ENCODE results near the gene CA9. TPM values are rescaled to one million over a fixed set of nuclear protein-coding genes. Genes with fewer than 3 reads are reported as not detected.

Gene CA9
- total RNA-seq, 4 donors from 2014 or later = 2.2 TPM; not detected in 3

DNA sequence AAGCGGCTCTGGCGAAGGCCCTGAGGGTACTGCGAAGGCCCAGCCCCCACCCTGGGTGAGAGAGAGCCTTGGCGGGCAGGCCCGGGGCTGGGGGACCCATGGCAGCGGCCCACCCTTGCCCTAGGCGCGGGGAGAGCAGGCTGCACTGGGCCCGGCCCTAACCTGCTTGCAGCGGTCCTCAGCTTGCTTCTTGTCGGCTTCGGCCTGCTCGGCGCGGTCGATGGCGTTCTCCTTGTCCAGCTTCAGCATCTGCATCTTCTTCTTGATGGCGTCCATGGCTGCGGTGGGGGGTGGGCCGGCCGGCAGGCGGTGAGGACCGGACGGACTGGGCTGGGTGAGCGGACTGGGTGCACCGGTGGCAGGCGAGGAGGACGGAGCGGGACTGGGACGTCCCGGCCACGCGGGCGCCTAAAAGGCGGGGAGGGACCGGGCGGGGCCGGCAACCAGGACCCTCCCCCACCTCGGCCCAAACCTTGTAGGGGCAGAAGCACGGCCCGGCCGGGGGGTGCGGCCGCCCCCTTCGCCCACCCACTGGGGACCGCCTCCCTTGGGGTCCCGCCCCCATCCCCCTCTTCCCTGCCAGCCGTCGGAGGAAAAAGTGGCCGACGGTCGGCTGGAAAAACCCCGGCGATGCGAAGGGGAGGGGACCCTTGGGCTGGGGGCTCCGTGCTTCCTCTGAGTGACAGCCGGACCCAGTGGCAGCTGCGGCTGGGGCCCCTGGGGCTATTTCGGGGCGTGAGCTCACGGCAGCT is 16.0 kb downstream of the CA9 start, which contains the start of gene TPM2:
TPM2 (minus strand) TSS at position 384 of the 752 bp plus-strand sequence; CDS start at position 276, 108 bp downstream.
- Histone ChIP-seq H3K4me1 (peaks cover 27 to 56% (median 42%) of the 10 kb centered on the region in 4 donors), H3K36me3 (peaks cover 16 to 42% (median 37%) of the 10 kb centered on the region in 4 donors), H3K27me3 (no peaks in the 10 kb centered on the region), H3K27ac (replicated peaks in 1 of 4) (peak within 1 kb of the TSS; percentile 95 to 98 (median 96)), H3K4me3 (peak within 1 kb of the TSS; percentile 72 to 90 (median 86)), H3K9me3 (no peaks in the 10 kb centered on the region)
- TF ChIP-seq EP300 (IDR thresholded peaks at IDR 0.05) (peak; percentile 62), POLR2A (IDR thresholded peaks at IDR 0.05; ENCODE audit: low read depth) (peak; percentile 86), POLR2AphosphoS5 (IDR thresholded peaks at IDR 0.05) (peak in 1 of 2 donors; percentile 91)
- TF ChIP-seq, protein P1, sequence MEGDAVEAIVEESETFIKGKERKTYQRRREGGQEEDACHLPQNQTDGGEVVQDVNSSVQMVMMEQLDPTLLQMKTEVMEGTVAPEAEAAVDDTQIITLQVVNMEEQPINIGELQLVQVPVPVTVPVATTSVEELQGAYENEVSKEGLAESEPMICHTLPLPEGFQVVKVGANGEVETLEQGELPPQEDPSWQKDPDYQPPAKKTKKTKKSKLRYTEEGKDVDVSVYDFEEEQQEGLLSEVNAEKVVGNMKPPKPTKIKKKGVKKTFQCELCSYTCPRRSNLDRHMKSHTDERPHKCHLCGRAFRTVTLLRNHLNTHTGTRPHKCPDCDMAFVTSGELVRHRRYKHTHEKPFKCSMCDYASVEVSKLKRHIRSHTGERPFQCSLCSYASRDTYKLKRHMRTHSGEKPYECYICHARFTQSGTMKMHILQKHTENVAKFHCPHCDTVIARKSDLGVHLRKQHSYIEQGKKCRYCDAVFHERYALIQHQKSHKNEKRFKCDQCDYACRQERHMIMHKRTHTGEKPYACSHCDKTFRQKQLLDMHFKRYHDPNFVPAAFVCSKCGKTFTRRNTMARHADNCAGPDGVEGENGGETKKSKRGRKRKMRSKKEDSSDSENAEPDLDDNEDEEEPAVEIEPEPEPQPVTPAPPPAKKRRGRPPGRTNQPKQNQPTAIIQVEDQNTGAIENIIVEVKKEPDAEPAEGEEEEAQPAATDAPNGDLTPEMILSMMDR (IDR thresholded peaks at IDR 0.05) = no peak
- DNase-seq (ENCODE audit: extremely low spot score) = peak; percentile 95
- intact Hi-C loops (cut with DNase I) = loop anchor here (2.0 kb wide), 2 partner anchors 31 to 39 kb away; partner anchors contain the start of genes CCDC107 and RMRP
- 17% methylated on average over 8 of the region's 61 CpGs for WGBS

DNA sequence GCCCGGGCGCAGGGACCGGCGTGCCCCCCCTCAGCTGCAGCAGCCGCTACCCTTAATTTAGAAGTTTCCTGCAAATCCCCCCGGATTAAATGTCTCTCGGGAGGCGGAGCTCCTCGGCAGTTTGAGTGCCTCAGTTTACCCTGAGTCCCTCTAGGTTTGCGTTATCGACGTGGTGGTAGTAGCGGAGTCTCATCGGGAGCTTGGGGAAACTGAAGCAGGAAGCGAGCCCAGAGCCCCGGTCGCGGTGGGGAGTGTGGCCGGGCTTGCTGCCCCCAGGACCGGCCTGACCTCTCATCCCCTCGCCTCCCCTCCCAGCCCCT is 16.5 kb downstream of the CA9 start:
- WGBS = no CpG with 5 or more reads among the region's 21 CpGs
- TF ChIP-seq POLR2AphosphoS5 (IDR thresholded peaks at IDR 0.05) = no peak
- TF ChIP-seq EP300 (IDR thresholded peaks at IDR 0.05) = no peak
- TF ChIP-seq POLR2A (IDR thresholded peaks at IDR 0.05; ENCODE audit: low read depth) = no peak
- TF ChIP-seq, protein P1 (IDR thresholded peaks at IDR 0.05) = no peak
- Histone ChIP-seq H3K4me1 (peaks cover 27 to 56% (median 43%) of the 10 kb centered on the region in 4 donors), H3K4me3 (peak overlapping the region; percentile 72 to 90 (median 86)), H3K27me3 (no peaks in the 10 kb centered on the region), H3K36me3 (peaks cover 11 to 37% (median 31%) of the 10 kb centered on the region in 4 donors), H3K9me3 (no peaks in the 10 kb centered on the region), H3K27ac (replicated peaks in 1 of 4) (peak overlapping the region; percentile 95 to 98 (median 96))
- intact Hi-C loops (cut with DNase I) = loop anchor here (2.0 kb wide), 2 partner anchors 31 to 39 kb away; partner anchors contain the start of genes CCDC107 and RMRP
- DNase-seq (ENCODE audit: extremely low spot score) = no peak

DNA sequence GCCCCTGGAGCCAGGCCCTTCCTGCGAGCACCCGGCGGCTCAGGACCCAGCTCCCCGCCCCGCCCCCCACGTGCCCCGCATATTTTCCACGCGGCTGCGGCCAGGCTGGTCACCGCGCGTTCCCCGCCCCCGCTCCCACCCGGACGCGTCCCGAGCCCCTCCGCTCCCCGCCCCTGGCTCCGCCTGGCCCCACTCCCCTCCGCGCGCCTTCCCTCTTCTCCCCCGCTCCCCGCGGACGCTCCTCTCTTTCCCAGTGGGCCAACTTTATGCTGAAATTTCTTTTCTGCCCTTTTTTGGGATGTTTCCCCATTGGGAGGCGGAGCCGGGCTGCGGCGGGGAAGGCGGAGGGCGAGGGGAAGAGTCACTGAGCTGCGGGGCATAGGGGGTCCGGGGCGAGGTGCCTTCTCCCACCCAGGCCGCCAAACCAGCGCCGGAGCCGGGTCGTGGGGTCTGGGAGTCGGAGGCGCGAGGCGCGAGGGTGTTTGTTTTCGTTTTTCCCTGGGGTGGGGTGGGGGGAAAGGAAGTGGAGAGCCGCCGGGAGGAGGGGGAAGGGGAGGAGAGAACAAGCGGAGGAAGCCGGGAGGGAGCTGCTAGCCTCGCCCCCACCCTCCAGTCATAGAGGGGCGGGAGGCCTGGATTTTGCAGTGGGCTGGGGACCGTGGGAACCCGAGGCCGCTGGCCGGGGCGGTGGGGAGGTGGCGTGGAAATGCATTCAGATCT is 17.0 kb downstream of the CA9 start:
- intact Hi-C loops (cut with DNase I) = loop anchor here (2.0 kb wide), 2 partner anchors 32 to 38 kb away; partner anchors contain the start of genes CCDC107 and RMRP
- peak overlapping the region; percentile 95 to 98 (median 96) for H3K27ac ChIP-seq (replicated peaks in 1 of 4)
- TF ChIP-seq, protein P1 (IDR thresholded peaks at IDR 0.05) = no peak
- TF ChIP-seq POLR2A (IDR thresholded peaks at IDR 0.05; ENCODE audit: low read depth) = peak; percentile 39
- TF ChIP-seq EP300 (IDR thresholded peaks at IDR 0.05) = no peak
- peak in 1 of 2 donors; percentile 77 for TF ChIP-seq POLR2AphosphoS5 (IDR thresholded peaks at IDR 0.05)
- no peaks in the 10 kb centered on the region for H3K9me3 ChIP-seq
- peaks cover 22 to 56% (median 48%) of the 10 kb centered on the region in 4 donors for H3K4me1 ChIP-seq
- H3K27me3 ChIP-seq = no peaks in the 10 kb centered on the region
- DNase-seq (ENCODE audit: extremely low spot score) = peak; percentile 96
- H3K4me3 ChIP-seq = peak overlapping the region; percentile 72 to 90 (median 86)
- peaks cover 9 to 34% (median 28%) of the 10 kb centered on the region in 4 donors for H3K36me3 ChIP-seq
- 2% methylated on average over 38 of the region's 61 CpGs for WGBS

DNA sequence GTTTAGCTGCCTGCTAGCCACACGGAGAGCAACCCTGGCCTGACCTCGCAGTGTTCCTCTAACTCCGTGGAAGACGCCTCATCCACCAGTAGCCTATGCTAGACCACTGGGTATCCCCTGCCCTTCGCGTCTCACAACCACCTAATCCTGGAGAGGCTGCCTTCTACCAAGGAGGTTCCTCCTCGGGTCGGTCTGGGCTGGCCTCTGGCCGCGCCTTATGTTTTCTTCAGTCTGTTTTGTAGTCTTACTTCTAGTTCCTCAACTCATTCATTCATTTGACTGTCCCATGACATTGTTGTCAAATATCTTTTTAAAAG is 17.6 kb downstream of the CA9 start:
- Histone ChIP-seq H3K9me3 (no peaks in the 10 kb centered on the region), H3K4me3 (peak overlapping the region; percentile 72 to 90 (median 86)), H3K4me1 (peaks cover 16 to 56% (median 53%) of the 10 kb centered on the region in 4 donors), H3K27ac (replicated peaks in 1 of 4) (peak overlapping the region; percentile 95 to 98 (median 96)), H3K36me3 (peaks cover 9 to 34% (median 26%) of the 10 kb centered on the region in 4 donors), H3K27me3 (no peaks in the 10 kb centered on the region)
- TF ChIP-seq POLR2AphosphoS5 (IDR thresholded peaks at IDR 0.05) (no peak), POLR2A (IDR thresholded peaks at IDR 0.05; ENCODE audit: low read depth) (no peak), EP300 (IDR thresholded peaks at IDR 0.05) (no peak)
- TF ChIP-seq, protein P1 (IDR thresholded peaks at IDR 0.05) = no peak
- DNase-seq (ENCODE audit: extremely low spot score) = no peak
- intact Hi-C loops (cut with DNase I) = loop anchor here (2.0 kb wide), 2 partner anchors 32 to 38 kb away; partner anchors contain the start of genes CCDC107 and RMRP
- WGBS = 7% methylated on average over 9 of the region's 10 CpGs

Data from esophagus muscularis mucosa (tissue), 4 donors.